Endothelial cell (in vitro differentiated cells): ENCODE results near the gene MAGIX. TPM values are rescaled to one million over a fixed set of nuclear protein-coding genes. Genes with fewer than 3 reads are reported as not detected.

Experiments used
- DNase-seq: peaks from one replicate; pipeline ENCODE4 v3.0.0; 2021; ENCODE audit warnings: low spot score
- H3K27ac Mint-ChIP-seq: one replicate; pipeline ENCODE4 v1.8.0; 2021; ENCODE audit warnings: mixed read lengths, inconsistent platforms; ENCODE audit not compliant: unreplicated experiment
- H3K27me3 Mint-ChIP-seq: one replicate; pipeline ENCODE4 v1.8.0; 2021; ENCODE audit warnings: mild to moderate bottlenecking, moderate library complexity, mixed read lengths, inconsistent platforms; ENCODE audit not compliant: unreplicated experiment
- H3K36me3 Mint-ChIP-seq: one replicate; pipeline ENCODE4 v1.8.0; 2021; ENCODE audit warnings: mild to moderate bottlenecking, low read depth, mixed read lengths, inconsistent platforms; ENCODE audit not compliant: unreplicated experiment
- H3K4me1 Mint-ChIP-seq: one replicate; pipeline ENCODE4 v1.8.0; 2021; ENCODE audit warnings: mild to moderate bottlenecking, mixed read lengths, inconsistent platforms; ENCODE audit not compliant: unreplicated experiment
- H3K4me3 Mint-ChIP-seq: one replicate; pipeline ENCODE4 v1.8.0; 2021; ENCODE audit warnings: mild to moderate bottlenecking, mixed read lengths, inconsistent platforms; ENCODE audit not compliant: unreplicated experiment
- H3K9me3 Mint-ChIP-seq: one replicate; pipeline ENCODE4 v1.8.0; 2021; ENCODE audit warnings: mixed read lengths, inconsistent platforms; ENCODE audit not compliant: unreplicated experiment
- CTCF ChIP-seq: fragments of 200-600 bp; sonication (generic); IDR thresholded peaks from one replicate; pipeline ENCODE4 v1.5.0; 2021; ENCODE audit warnings: antibody characterized with exemption; ENCODE audit not compliant: unreplicated experiment
- total RNA-seq: library from RNA; stranded (reverse); fragmentation: NEBNext Ultra II Directional; extraction: Animal tissue kit (Norgen Biotek cat#: 25700); gene quantifications from one replicate; pipeline ENCODE4 v1.2.1, GENCODE V29; 2021; ENCODE audit not compliant: unreplicated experiment

Gene MAGIX
- total RNA-seq, 1 donor from 2014 or later, result 1.2 TPM

GRCh38 chrX:49193542-49193964, 31.0 kb downstream of the MAGIX start:
- no peak for TF ChIP-seq CTCF
- no peak overlapping the region for H3K4me3 Mint-ChIP-seq
- H3K9me3 Mint-ChIP-seq, result no peaks in the 10 kb centered on the region
- no peak for DNase-seq
- peaks cover 12% of the 10 kb centered on the region for H3K4me1 Mint-ChIP-seq
- H3K27ac Mint-ChIP-seq, result no peak overlapping the region
- H3K36me3 Mint-ChIP-seq, result no peaks in the 10 kb centered on the region
- H3K27me3 Mint-ChIP-seq, result peaks cover 4% of the 10 kb centered on the region

GRCh38 chrX:49197543-49198087, 35.1 kb downstream of the MAGIX start:
- H3K9me3 Mint-ChIP-seq, result no peaks in the 10 kb centered on the region
- H3K27me3 Mint-ChIP-seq, result peaks cover 4% of the 10 kb centered on the region
- no peak for TF ChIP-seq CTCF
- no peak overlapping the region for H3K4me3 Mint-ChIP-seq
- peaks cover 14% of the 10 kb centered on the region for H3K4me1 Mint-ChIP-seq
- DNase-seq, result no peak
- no peak overlapping the region for H3K27ac Mint-ChIP-seq
- no peaks in the 10 kb centered on the region for H3K36me3 Mint-ChIP-seq

GRCh38 chrX:49198540-49199314, 36.2 kb downstream of the MAGIX start:
- Mint-ChIP-seq H3K9me3 (no peaks in the 10 kb centered on the region), H3K36me3 (no peaks in the 10 kb centered on the region), H3K27ac (no peak overlapping the region), H3K4me3 (no peak overlapping the region), H3K4me1 (peaks cover 14% of the 10 kb centered on the region), H3K27me3 (peaks cover 4% of the 10 kb centered on the region)
- no peak for DNase-seq
- TF ChIP-seq CTCF, result no peak

GRCh38 chrX:49199315-49199595, 36.7 kb downstream of the MAGIX start:
- H3K27me3 Mint-ChIP-seq, result peaks cover 6% of the 10 kb centered on the region
- no peaks in the 10 kb centered on the region for H3K9me3 Mint-ChIP-seq
- H3K4me1 Mint-ChIP-seq, result peaks cover 14% of the 10 kb centered on the region
- H3K27ac Mint-ChIP-seq, result no peak overlapping the region
- no peak for TF ChIP-seq CTCF
- H3K36me3 Mint-ChIP-seq, result no peaks in the 10 kb centered on the region
- H3K4me3 Mint-ChIP-seq, result no peak overlapping the region
- DNase-seq, result no peak

- no peak for TF ChIP-seq CTCF
- Mint-ChIP-seq H3K9me3 (no peaks in the 10 kb centered on the region), H3K27me3 (peaks cover 6% of the 10 kb centered on the region), H3K4me1 (peaks cover 14% of the 10 kb centered on the region), H3K36me3 (no peaks in the 10 kb centered on the region), H3K27ac (no peak within 1 kb of the TSS), H3K4me3 (peak within 1 kb of the TSS; percentile 11)
- DNase-seq, result peak; percentile 88
Measured at GRCh38 chrX:49199906-49200771, 37.6 kb downstream of the MAGIX start, which contains the start of gene SYP. Gene SYP (minus strand): TSS chrX:49200193. CDS start chrX:49200186, 7 bp downstream.
